Measurements from ENCODE around the gene WDFY2. TPM values are rescaled to one million over a fixed set of nuclear protein-coding genes. Genes with fewer than 3 reads are reported as not detected.

Gene WDFY2
- total RNA-seq, 1 donor from 2014 or later = 3.9 TPM

DNA sequence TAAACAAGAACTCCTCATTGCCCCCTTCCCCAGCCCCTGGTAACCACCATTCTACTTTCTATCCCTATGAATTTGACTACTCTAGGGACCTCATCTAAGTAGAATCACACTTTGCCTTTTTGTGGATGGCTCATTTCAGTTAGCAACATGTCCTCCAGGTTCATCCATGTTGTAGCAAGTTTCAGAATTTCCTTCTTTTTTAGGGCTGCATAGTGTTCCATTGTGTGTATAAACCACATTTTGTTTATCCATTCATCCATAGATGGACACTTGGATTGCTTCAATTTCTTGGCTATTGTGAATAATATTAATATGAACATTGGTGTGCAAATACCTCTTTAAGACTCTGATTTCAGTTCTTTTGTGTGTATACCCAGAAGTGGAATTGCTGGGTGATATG lies 224.5 kb downstream of the WDFY2 start:
- Mint-ChIP-seq H3K27me3 (ENCODE audit: low read depth) (no peaks in the 10 kb centered on the region), H3K4me3 (ENCODE audit: unreplicated experiment) (no peak overlapping the region), H3K36me3 (ENCODE audit: low read depth) (no peaks in the 10 kb centered on the region), H3K4me1 (ENCODE audit: low read depth) (peaks cover 18% of the 10 kb centered on the region), H3K9me3 (ENCODE audit: low read depth) (no peaks in the 10 kb centered on the region), H3K27ac (ENCODE audit: unreplicated experiment) (no peak overlapping the region)
- TF ChIP-seq, protein P1, sequence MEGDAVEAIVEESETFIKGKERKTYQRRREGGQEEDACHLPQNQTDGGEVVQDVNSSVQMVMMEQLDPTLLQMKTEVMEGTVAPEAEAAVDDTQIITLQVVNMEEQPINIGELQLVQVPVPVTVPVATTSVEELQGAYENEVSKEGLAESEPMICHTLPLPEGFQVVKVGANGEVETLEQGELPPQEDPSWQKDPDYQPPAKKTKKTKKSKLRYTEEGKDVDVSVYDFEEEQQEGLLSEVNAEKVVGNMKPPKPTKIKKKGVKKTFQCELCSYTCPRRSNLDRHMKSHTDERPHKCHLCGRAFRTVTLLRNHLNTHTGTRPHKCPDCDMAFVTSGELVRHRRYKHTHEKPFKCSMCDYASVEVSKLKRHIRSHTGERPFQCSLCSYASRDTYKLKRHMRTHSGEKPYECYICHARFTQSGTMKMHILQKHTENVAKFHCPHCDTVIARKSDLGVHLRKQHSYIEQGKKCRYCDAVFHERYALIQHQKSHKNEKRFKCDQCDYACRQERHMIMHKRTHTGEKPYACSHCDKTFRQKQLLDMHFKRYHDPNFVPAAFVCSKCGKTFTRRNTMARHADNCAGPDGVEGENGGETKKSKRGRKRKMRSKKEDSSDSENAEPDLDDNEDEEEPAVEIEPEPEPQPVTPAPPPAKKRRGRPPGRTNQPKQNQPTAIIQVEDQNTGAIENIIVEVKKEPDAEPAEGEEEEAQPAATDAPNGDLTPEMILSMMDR (IDR thresholded peaks at IDR 0.05) = no peak
- DNase-seq (ENCODE audit: low spot score) = no peak

DNA sequence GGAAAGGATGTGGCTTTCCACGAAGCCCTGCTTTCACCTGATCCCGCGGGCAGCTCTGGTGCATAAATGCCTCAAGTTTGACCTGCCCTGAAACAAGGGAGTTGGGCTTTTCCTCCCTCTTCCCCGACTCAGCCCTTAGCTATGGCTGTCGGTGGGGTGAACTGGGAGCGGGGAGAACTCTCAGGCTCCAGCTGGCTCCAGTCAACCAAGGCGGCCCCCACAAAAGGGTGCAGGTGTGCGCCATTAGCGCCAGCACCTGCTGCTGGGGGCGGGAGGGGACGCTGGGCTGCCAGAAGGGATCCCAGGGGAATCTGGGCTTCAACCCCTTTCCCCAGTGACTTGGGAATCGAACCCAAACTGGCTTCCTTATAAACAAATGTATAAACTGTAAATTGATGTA lies 226.8 kb downstream of the WDFY2 start:
- H3K4me1 Mint-ChIP-seq (ENCODE audit: low read depth) = peaks cover 12% of the 10 kb centered on the region
- H3K36me3 Mint-ChIP-seq (ENCODE audit: low read depth) = no peaks in the 10 kb centered on the region
- no peaks in the 10 kb centered on the region for H3K27me3 Mint-ChIP-seq (ENCODE audit: low read depth)
- no peak overlapping the region for H3K27ac Mint-ChIP-seq (ENCODE audit: unreplicated experiment)
- TF ChIP-seq, protein P1 (IDR thresholded peaks at IDR 0.05) = no peak
- DNase-seq (ENCODE audit: low spot score) = no peak
- no peak overlapping the region for H3K4me3 Mint-ChIP-seq (ENCODE audit: unreplicated experiment)
- no peaks in the 10 kb centered on the region for H3K9me3 Mint-ChIP-seq (ENCODE audit: low read depth)

DNA sequence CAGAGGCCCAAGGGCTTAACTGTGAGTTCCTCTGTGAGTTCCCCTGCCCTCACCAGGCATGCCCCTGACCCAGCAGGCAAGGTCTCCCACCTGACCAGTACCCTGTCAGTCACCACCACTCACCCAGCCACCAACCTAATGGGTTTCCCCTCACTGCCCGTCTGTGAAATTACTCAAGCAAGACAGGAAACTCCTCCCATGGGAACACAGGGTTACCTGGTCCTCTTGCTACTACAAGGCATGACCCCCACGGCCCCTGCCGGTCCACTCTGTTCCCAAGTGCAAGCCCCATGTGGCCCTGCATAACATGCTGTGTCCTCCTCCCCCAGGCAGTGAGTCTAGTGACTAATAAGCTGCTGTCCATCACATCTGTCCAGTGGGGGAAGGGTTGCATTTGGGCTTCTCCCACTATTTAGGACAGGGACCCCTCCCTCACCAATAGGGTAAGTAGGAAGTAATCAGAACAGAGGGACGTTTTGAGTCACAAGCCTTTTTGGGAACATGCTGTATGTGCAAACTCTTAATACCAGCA lies 227.7 kb downstream of the WDFY2 start:
- peaks cover 9% of the 10 kb centered on the region for H3K4me1 Mint-ChIP-seq (ENCODE audit: low read depth)
- H3K36me3 Mint-ChIP-seq (ENCODE audit: low read depth) = peaks cover 2% of the 10 kb centered on the region
- H3K4me3 Mint-ChIP-seq (ENCODE audit: unreplicated experiment) = no peak overlapping the region
- H3K27ac Mint-ChIP-seq (ENCODE audit: unreplicated experiment) = no peak overlapping the region
- TF ChIP-seq, protein P1 (IDR thresholded peaks at IDR 0.05) = no peak
- H3K9me3 Mint-ChIP-seq (ENCODE audit: low read depth) = no peaks in the 10 kb centered on the region
- H3K27me3 Mint-ChIP-seq (ENCODE audit: low read depth) = peaks cover 6% of the 10 kb centered on the region
- DNase-seq (ENCODE audit: low spot score) = no peak

DNA sequence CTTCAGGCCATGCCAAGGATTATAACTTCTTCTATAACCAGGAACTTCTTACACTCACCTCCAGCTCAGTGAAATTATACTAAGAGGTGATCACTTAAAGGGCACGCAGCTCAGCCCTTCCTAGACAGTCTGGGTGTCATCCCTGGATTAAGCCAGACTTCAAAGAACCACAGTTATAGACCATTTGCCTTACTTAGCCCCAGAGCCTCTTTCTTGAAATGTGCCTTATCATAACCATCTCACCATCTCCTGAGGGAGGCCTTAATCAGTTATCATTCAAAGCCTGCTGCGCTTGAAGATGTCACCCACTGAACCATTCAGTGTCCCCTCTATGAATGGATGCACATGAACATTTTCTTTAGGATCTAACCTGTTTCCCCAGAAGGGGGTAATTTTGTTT lies 229.8 kb downstream of the WDFY2 start:
- DNase-seq (ENCODE audit: low spot score) = no peak
- peaks cover 14% of the 10 kb centered on the region for H3K4me1 Mint-ChIP-seq (ENCODE audit: low read depth)
- no peak overlapping the region for H3K27ac Mint-ChIP-seq (ENCODE audit: unreplicated experiment)
- H3K36me3 Mint-ChIP-seq (ENCODE audit: low read depth) = peaks cover 2% of the 10 kb centered on the region
- TF ChIP-seq, protein P1 (IDR thresholded peaks at IDR 0.05) = no peak
- H3K4me3 Mint-ChIP-seq (ENCODE audit: unreplicated experiment) = no peak overlapping the region
- H3K9me3 Mint-ChIP-seq (ENCODE audit: low read depth) = no peaks in the 10 kb centered on the region
- peaks cover 7% of the 10 kb centered on the region for H3K27me3 Mint-ChIP-seq (ENCODE audit: low read depth)

DNA sequence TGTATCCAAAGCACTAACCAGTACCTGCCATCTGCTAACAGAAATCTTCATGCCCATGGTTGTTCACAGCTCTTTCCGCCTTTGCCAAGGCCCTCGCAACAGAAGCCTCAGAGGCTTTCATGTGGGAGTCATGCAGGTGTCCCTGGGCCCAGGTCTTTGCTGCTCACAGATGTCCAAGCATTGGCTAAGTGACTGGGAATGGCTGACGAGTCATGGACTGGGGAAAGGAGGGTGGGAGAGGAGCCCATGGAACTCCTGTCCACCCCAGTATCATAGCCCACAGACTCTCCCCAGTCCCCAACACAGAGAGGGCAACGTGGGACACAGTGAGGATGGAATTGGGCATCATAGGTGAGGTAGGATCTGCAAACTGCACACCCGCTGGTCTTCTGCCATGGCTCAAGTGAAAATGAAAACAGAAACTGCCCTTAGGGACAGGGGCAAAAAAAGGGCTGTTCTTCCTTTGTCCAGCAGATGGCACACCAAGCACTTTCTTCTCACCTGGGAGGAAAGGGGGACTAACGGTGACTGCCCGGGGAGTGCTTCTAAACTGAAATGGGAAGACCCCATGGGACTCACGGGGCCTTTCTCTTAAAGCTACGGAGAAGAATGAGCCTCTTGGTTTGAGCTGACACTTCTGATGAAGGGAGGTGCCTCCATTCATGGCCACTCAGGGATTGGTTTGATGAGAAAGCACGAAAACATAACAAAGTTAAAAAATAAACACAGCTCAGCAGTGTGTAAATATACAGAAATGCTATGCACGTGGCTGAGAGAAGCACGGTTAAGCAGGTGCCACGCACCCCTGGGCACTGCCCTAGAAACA lies 230.8 kb downstream of the WDFY2 start:
- Mint-ChIP-seq H3K36me3 (ENCODE audit: low read depth) (peaks cover 2% of the 10 kb centered on the region), H3K27ac (ENCODE audit: unreplicated experiment) (no peak overlapping the region), H3K4me1 (ENCODE audit: low read depth) (peaks cover 19% of the 10 kb centered on the region), H3K4me3 (ENCODE audit: unreplicated experiment) (no peak overlapping the region), H3K9me3 (ENCODE audit: low read depth) (no peaks in the 10 kb centered on the region), H3K27me3 (ENCODE audit: low read depth) (peaks cover 11% of the 10 kb centered on the region)
- TF ChIP-seq, protein P1 (IDR thresholded peaks at IDR 0.05) = peak; percentile 97
- DNase-seq (ENCODE audit: low spot score) = no peak

All from chondrocyte (in vitro differentiated cells).